Measurements from ENCODE around the gene GTSF1L. TPM values are rescaled to one million over a fixed set of nuclear protein-coding genes. Genes with fewer than 3 reads are reported as not detected.

The GTSF1L gene
- total RNA-seq, 6 experiments from 2014 or later = not detected

GRCh38 chr20:43681991-43682410, 44.8 kb downstream of the GTSF1L start:
- no peak overlapping the region for H3K4me3 Mint-ChIP-seq
- H3K4me1 Mint-ChIP-seq (ENCODE audit: low read depth) = peaks cover 9% of the 10 kb centered on the region
- H3K36me3 Mint-ChIP-seq (ENCODE audit: low read depth) = no peaks in the 10 kb centered on the region
- no peak for DNase-seq
- H3K9me3 Mint-ChIP-seq = no peaks in the 10 kb centered on the region
- no peak overlapping the region for H3K27ac Mint-ChIP-seq
- H3K27me3 Mint-ChIP-seq (ENCODE audit: insufficient read depth) = no peaks in the 10 kb centered on the region; the same call in 1 of the 2 replicates
- no peak for TF ChIP-seq CTCF (IDR thresholded peaks at IDR 0.05)

- H3K9me3 Mint-ChIP-seq = no peaks in the 10 kb centered on the region
- no peak for DNase-seq
- no peaks in the 10 kb centered on the region for H3K36me3 Mint-ChIP-seq (ENCODE audit: low read depth)
- TF ChIP-seq CTCF (IDR thresholded peaks at IDR 0.05) = peak; percentile 55
- no peak overlapping the region for H3K27ac Mint-ChIP-seq
- H3K27me3 Mint-ChIP-seq (ENCODE audit: insufficient read depth) = peaks cover 2% of the 10 kb centered on the region; the same call in 1 of the 2 replicates
- no peak overlapping the region for H3K4me3 Mint-ChIP-seq
- peaks cover 14% of the 10 kb centered on the region for H3K4me1 Mint-ChIP-seq (ENCODE audit: low read depth)
Measured at GRCh38 chr20:43681468-43681942, 45.3 kb downstream of the GTSF1L start.

- H3K9me3 Mint-ChIP-seq = no peaks in the 10 kb centered on the region
- no peak overlapping the region for H3K27ac Mint-ChIP-seq
- peaks cover 2% of the 10 kb centered on the region; the same call in 1 of the 2 replicates for H3K27me3 Mint-ChIP-seq (ENCODE audit: insufficient read depth)
- H3K4me3 Mint-ChIP-seq = no peak overlapping the region
- TF ChIP-seq CTCF (IDR thresholded peaks at IDR 0.05) = no peak
- peaks cover 16% of the 10 kb centered on the region for H3K4me1 Mint-ChIP-seq (ENCODE audit: low read depth)
- no peaks in the 10 kb centered on the region for H3K36me3 Mint-ChIP-seq (ENCODE audit: low read depth)
- DNase-seq = no peak
Measured at GRCh38 chr20:43680981-43681380, 45.8 kb downstream of the GTSF1L start.

GRCh38 chr20:43676368-43676767, 50.4 kb downstream of the GTSF1L start:
- no peak for TF ChIP-seq CTCF (IDR thresholded peaks at IDR 0.05)
- DNase-seq = no peak
- Mint-ChIP-seq H3K9me3 (no peaks in the 10 kb centered on the region), H3K4me1 (ENCODE audit: low read depth) (peaks cover 16% of the 10 kb centered on the region), H3K27ac (no peak overlapping the region), H3K27me3 (ENCODE audit: insufficient read depth) (peaks cover 2% of the 10 kb centered on the region; the same call in 1 of the 2 replicates), H3K36me3 (ENCODE audit: low read depth) (no peaks in the 10 kb centered on the region; the same call in 1 of the 2 replicates), H3K4me3 (no peak overlapping the region)

Other genes with a start within 250 kb of the GTSF1L start
- 1 to 10 TPM; 1.8 to 2.9 (median 2.3) TPM for gene L3MBTL1, start 219.3 kb downstream of the GTSF1L start, total RNA-seq (2021; fragmentation: NEBNext Ultra II Directional; extraction: Animal tissue kit (Norgen Biotek cat#: 25700))
- gene SGK2, start 168.0 kb downstream of the GTSF1L start, total RNA-seq (2021; fragmentation: NEBNext Ultra II Directional; extraction: Animal tissue kit (Norgen Biotek cat#: 25700)) = under 1 TPM in 1 of 6 experiments, not detected in 5; 0.09 TPM
- 10 to 100 TPM; 29.1 to 37.9 (median 35.2) TPM for gene IFT52, start 136.1 kb downstream of the GTSF1L start, total RNA-seq (2021; fragmentation: NEBNext Ultra II Directional; extraction: Animal tissue kit (Norgen Biotek cat#: 25700))
- 10 to 100 TPM in 5 of 6 experiments, 1 to 10 TPM in 1; 8.9 to 20.4 (median 20.1) TPM for gene MYBL2, start 59.9 kb downstream of the GTSF1L start, total RNA-seq (2021; fragmentation: NEBNext Ultra II Directional; extraction: Animal tissue kit (Norgen Biotek cat#: 25700))
- gene TOX2, start 187.8 kb upstream of the GTSF1L start, total RNA-seq (2021; fragmentation: NEBNext Ultra II Directional; extraction: Animal tissue kit (Norgen Biotek cat#: 25700)) = 10 to 100 TPM; 46.1 to 68.2 (median 60.2) TPM